GM18505 (cell line): Measurements from ENCODE around the gene IFT25.
"Not testable (repeated sequence)": the region's sequence is repeated elsewhere in the genome, so short reads cannot be mapped to it uniquely, and the experiment has no call there.

Experiments
- ATAC-seq: cut with Tn5 transposase; IDR thresholded peaks from one replicate; pipeline ENCODE4 v1.9.1; 2021; ENCODE audit not compliant: unreplicated experiment
- POLR2A ChIP-seq: IDR thresholded peaks from 4 replicates; pipeline ENCODE4 v1.6.1; 2011; ENCODE audit warnings: borderline replicate concordance; ENCODE audit not compliant: insufficient read depth, insufficient read length; ENCODE audit errors: extremely low read depth

The IFT25 gene

DNA sequence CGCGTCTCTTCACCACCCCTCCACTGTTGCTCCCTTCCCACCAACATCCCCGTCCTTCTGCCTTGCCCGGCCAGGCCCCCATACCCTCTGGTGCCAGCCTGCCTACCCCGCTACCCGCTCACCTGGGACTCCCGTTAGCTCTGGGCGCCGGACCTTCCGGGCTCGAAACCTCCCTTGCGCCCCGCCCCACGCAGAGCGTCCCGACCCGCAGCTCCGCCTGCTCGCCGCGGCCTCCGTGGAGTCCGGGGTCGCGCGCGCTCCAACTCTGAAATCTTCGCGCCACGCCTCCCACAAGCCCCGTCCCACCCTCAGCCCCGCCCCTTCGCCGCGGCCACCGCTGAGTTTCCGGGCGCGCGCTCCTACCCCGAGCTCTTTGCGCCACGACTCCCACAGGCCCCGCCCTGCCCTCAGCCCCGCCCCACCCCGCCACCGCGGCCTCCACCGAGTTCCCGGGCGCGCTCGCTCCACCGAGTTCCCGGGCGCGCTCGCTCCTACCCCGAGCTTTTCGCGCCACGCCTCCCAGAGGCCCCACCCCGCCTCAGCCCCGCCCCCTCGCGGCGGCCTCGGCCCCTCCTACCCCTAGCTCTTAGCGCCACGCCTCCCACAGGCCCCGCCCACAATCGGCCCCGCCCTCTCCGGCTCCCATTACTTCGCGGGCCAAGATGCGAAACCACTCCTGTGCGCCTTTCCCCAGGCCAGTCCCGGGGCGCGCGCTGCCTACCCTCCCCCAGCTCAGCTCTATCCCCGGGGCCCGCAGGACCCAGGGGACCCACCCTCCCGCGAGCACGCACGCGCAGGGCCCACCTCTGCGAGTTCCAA lies at the start of gene IFT25:
Gene IFT25, minus strand, starts transcription at position 267 of the 819 bp plus-strand sequence. CDS start 5,617 bp downstream, outside the sequence.
- ATAC-seq: peak; percentile 59
- peak; percentile 88 for TF ChIP-seq POLR2A

DNA sequence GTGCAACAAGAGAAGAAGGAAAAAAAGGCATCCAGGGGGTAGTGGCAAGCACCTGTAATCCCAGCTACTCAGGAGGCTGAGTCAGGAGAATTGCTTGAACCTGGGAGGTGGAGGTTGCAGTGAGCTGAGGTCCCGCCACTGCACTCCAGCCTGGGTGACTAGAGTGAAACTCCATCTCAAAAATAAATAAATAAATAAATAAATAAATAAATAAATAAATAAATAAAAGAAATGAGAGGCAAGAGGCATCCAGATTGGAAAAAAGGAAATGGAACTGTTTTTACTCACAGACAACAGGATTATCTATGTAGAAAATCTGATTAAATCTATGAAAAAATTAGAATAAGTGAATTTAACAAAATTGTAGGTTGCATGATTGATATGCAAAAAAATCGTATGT lies 49.0 kb upstream of the IFT25 start:
- not testable (repeated sequence) for ATAC-seq

DNA sequence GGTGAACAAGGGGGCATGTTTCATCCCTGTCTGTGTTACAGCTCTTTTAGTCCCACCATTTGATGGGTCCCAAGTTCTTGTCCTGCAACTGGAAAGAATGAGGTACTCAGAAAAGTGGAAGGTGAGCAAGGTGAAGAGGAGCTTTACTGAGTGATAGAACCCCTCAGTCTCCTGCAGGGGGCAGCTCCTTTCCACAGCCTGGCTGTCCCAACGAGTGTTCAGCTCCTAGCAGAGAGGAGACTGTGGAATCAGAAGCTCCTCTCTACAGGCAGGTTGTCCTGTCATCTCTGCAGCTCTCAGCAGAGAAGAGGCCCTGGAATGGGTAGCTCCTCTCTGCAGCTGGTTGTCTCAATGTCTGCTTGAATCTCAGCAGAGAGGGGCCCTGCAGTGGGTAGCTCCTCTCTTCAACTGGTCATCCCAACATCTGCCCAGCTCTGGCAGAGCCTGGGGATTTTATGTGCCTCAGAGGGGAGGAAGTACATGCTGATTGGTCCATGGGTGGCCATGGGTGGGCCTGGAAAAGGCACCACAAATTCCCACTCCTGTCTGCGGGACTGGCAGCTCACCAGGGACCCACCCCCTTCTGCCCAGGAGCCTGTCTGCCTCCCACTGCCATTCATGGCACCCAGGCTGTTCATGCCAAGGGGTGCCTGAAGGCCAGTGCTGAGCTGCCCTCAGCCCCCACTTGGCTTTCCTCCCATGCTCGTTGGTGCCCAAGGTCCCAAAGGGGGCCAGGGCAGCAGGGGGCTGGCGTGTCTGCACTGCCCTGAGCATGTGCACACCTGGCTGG lies 46.8 kb upstream of the IFT25 start:
- ATAC-seq: no peak
- no peak for TF ChIP-seq POLR2A

DNA sequence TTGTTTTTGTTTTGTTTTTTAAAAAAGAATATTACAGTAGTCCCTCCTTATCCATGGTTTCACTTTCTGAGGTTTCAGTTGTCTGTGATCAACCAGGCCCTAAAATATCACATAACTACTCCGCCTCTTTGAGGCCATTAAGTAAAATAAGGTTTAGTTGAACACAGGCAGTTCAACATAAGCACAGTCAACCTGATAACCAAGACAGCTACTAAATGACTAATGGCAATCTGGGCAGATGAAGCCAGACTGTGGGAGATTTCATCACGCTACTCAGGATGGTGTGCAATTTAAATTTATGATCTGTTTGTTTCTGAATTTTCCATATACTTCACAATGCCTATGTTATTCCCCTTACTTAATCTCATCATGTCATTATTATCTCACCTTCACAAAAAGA lies 42.4 kb upstream of the IFT25 start:
- no peak for TF ChIP-seq POLR2A
- no peak for ATAC-seq

DNA sequence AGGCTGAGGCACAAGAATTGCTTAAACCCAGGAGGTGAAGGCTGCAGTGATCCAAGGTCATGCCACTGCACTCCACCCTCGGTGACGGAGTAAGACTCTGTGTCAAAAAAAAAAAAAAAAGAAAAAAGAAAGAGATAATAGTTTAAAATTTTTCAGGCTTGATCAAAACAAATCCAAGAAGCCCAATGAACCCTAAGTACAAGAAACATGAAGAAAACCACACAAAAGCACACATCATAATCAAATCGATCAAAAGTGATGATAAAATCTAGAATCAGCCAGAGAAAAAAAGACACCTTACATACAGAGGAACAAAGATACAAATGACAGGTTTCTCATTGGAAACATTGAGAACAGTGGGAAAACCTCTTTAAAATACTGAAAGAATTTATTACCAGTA lies 41.0 kb upstream of the IFT25 start:
- no peak for TF ChIP-seq POLR2A
- no peak for ATAC-seq

DNA sequence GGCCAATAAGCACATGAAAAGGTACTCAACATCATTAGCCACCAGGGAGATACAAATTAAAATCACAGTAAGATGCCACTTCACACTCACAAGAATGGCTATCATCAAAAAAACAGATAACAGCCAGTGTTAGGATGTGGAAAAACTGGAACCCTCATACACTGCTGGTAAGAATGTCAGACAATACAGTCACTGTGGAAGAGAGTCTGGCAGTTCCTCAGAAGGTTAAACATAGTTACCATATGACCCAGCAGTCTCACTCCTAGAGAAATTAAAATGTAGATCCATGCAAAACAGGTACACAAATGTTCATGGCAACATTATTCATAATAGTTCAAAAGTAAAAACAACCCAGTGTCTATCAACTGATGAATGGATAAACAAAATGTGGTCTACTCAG lies 39.2 kb upstream of the IFT25 start:
- TF ChIP-seq POLR2A: no peak
- ATAC-seq: no peak

DNA sequence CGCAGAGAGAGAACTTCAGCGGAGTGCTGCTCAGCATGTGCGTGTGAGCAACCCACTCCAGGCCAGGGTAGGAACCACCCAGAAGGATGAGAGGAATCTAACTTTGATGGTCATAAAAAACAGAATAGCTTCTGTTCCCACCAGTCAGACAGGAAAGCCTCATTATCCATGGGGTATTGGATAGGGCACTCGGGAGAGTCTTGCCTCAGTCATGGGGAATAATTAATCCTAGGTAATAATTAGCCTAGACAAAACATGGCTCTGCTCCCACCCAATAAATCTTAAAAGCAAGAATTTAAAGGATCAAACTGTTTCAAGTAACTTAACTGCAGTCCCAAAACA lies 37.2 kb upstream of the IFT25 start:
- ATAC-seq: no peak
- TF ChIP-seq POLR2A: no peak

DNA sequence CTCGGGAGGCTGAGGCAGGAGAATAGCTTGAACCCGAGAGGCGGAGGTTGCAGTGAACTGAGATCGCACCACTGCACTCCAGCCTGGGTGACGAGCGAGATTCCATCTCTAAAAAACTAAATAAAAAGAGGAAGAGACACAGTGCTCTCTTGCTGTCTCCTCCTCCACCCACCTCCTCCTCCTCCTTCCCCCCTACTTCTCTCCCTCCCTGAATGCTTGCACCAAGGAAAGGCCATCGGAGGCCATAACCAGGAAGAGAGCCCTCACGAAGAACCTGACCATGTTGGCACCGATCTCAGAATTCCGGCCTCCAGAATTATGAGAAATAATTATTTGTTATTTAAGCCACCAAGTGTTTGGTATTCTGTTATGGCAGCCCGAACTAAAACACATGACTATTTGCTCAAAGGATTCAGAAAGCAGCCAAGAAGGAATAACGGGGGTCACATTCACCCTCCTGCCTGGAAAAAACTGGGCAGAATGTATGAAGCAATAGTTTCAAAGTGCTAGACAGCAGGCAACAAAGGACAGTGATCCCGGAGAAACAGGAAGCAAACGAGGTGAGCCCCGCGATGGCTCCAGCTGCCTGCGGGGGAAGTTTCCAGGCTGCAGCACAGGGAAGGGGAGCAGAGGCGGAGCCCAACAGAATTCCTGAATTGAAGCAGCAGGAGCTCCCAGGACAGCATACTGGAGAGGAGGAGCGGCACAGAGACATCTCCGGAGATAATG lies 36.7 kb upstream of the IFT25 start:
- ATAC-seq: no peak
- TF ChIP-seq POLR2A: no peak

DNA sequence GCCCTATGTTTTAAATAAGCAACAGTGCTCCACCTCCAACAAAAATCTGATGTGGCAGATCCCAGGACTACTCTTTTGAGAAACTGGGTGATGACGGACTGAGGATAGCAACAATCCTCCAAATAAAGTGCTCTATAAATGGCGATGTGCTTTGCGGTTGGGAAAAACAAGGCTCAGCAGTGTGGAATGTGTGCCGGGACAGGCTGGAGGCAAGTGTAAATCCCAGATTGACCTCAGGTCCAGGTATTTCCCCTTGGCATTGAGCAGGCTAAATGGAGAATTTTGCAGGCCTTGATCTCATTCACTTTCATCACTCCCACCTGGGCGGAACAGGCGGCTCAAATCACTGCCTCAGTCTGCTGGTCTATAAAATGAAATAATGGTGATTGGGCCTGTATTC lies 35.7 kb upstream of the IFT25 start:
- no peak for TF ChIP-seq POLR2A

DNA sequence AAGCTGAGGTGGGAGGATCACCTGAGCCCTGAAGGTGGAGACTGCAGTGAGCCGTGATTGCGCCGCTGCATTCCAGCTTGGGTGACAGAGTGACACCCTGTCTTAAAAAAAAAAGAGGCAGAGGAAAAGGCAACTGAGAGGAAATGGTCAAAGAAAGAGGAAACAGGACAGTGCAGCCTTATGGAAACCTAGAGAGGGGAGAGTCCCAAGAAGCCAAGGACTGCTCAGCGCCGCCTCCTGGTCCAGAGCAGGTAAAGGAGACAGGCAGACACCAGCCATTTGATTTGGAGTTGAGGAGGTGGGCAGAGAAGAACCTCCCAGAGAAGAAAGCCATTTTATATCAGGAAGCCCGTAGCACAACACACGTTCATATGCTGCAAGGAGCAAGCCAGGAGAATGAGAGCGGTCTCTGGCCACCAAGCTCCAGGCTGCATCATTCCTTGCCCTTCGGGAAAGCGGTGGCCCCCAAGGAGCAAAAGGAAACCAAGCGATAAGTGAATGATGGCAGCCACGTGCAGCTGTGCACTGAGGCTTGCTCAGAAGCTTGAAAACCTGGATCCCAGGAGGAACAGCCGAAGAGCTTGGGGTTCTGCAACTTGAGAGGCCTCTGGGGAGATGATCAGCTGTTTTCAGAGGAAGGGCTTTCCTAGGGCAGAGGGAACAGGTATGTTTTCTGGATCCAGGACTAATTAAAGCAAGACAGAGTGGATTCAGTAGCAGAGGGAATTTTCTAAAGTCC lies 34.4 kb upstream of the IFT25 start:
- TF ChIP-seq POLR2A: no peak
- no peak for ATAC-seq

More for the DNA sequence above, 35.7 kb upstream of the IFT25 start:
- no peak for ATAC-seq

DNA sequence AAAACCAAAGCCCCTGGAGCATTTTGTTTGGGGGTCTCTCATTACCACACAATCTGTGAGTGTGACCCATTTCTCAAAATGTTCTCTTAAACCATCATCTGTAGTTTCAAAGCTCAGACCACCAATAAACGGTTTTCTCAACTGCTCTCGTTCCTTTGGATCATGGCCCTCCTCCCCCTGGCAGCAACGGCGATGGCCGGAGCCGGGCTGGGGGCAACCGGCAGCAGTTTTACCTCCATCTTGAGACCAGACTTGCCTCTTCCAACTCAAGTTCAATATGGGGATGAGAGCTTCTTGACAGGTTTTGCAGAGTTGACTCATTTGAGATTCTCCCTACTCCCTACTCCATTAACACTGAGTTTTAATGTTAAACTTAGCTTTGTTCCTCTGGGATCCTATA lies 30.4 kb upstream of the IFT25 start:
- no peak for ATAC-seq
- no peak for TF ChIP-seq POLR2A

DNA sequence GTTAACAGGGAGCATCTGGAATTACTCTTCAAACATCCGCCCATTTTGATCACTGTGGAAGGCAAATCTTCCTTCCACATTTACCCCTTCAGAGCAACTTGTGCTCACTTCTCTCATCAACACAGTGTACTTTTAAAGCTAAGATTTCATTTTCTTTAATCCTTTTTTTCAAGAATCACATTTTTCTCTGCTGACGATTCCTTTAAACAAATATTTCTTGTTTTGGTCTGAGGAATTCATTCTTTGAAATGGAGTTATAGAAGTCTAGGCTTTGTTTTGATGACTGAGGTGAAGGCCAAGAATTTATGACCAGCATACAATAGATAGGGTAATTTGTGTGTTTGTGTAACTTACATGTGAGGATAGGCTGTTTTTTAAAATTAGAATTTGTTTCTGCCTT lies 26.2 kb upstream of the IFT25 start:
- ATAC-seq: no peak
- TF ChIP-seq POLR2A: no peak

DNA sequence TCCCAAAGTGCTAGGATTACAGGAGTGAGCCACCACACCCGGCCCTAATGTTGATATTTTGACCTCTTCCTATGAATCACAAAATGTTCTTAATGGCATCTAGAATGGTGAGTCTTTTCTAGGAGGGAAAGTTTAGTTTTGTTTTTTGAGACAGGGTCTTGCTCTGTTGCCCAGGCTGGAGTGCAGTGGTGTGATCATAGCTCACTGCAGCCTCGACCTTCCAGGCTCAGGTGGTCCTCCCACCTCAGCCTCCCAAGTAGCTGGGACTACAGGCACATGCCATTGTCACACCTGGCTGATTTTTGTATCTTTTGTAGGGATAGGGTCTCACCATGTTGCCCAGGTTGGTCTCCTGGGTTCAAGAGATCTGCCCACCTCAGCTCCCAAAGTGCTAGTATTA lies 23.8 kb upstream of the IFT25 start:
- ATAC-seq: not testable (repeated sequence)
